Superior temporal gyrus (tissue), 1 donor: ENCODE data around the gene SLC5A11.
"Not testable (repeated sequence)": the region's sequence is repeated elsewhere in the genome, so short reads cannot be mapped to it uniquely, and the experiment has no call there.

ENCODE experiments used
- DNase-seq: peaks from one replicate; pipeline ENCODE4 v3.0.0-alpha.2; 2016; ENCODE audit errors: extremely low spot score

Gene SLC5A11

DNA sequence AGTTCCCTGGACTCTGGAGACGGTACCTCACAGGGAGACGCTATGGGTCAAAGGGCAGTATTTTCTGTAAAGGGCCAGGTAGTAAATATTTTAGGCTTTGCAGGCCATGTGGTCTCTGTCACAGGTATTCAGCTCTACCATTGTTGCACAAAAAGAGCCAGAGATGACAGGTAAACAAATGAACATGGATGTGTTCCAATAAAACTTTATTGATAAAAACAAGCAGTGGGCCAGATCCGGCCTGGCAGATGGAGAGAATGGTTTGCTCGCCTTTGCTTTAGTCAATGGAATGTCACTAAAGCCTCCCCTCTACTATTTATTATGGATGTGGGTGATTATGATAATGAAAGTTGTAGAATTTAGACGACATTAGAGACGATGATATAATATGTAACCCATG is 8.9 kb upstream of the SLC5A11 start:
- no peak for DNase-seq

DNA sequence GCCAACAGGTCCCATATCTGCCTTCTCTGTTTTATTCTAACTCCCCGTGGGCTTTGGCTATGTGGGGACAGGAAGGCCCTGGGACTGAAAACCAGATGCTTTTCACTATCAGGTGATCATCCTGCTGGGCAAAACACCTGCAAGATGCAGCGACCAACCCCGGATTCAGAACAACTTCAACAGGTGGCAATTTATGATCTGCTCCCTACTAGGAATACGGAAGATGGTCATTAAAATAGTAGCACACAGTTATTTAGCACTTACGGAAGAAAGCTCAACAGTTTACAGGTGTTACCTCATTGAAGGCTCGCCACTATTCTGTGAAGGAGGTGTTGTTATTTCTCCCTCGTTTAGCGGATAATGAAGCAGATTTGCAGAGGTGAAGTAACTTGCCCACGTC is 7.8 kb upstream of the SLC5A11 start:
- no peak for DNase-seq

GRCh38 chr16:24838554-24839266 is 7.1 kb upstream of the SLC5A11 start:
- peak; percentile 92 for DNase-seq

- DNase-seq, result no peak
Measured at GRCh38 chr16:24839347-24839972, 6.3 kb upstream of the SLC5A11 start.

GRCh38 chr16:24841291-24841690 is 4.5 kb upstream of the SLC5A11 start:
- no peak for DNase-seq

DNA sequence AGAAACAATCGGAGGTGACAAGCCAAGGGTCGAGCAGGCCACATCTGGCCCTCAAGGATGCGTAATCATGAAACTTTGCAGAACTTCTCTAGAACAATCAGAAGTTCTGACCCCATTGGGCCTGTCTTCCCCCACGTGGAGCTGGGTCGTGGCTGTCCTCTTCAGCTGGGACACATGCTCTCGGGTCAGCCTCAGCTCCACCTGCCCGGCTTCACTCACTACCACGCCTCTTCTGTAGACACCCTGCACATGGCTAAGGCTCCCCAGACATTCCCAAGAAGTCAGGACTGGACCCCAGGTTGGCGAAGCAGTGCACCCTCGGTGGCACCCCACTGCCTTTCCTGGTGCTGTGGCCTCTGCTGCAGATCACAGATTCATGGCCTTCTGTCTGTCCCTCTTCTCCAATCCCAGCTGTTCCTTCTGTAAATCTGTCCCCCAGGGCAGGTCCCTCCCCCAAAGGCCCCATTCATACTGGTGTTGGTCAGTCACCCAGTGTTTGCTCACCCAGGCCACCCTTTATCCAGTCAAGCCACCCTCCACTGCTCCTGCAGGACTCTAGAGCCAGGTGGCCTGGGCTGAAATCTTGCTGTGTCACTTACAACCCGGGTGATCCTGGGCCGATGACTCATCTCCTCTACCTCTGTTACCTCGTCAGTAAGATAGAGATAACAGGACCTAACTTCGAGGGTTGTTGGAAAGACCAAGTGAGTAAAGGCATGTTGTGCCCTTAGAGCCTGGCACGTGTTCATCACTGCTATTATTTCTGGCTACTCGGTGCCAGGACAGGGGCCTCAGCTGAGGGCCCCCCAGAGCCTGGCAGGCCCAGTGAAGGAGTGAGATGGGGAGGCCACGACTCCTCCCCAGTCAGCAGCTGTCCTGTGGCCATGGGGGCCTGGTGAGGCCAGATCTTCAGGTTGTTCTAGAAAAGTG is 1.4 kb upstream of the SLC5A11 start:
- no peak for DNase-seq

GRCh38 chr16:24845031-24845365 is 765 bp upstream of the SLC5A11 start:
- DNase-seq, result not testable (repeated sequence)

- no peak for DNase-seq
Measured at GRCh38 chr16:24846548-24847357, 990 bp downstream of the SLC5A11 start.

DNA sequence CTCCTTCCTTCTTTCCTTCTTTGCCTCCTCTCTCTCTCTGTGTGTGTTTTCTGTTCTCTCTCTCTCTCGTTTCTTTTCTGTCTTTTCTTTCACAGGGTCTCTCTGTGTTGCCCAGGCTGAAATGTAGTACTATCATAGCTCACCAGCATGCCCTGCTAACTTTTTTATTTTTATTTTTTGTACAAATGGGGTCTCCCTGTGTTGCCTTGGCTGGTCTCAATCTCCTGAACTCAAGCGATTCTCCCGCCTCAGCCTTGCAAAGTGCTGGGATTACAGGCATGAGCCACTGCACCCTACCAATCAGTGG is 1.5 kb downstream of the SLC5A11 start:
- no peak for DNase-seq

GRCh38 chr16:24848065-24848464 is 2.3 kb downstream of the SLC5A11 start:
- no peak for DNase-seq

- DNase-seq, result no peak
Measured at GRCh38 chr16:24849641-24850040, 3.9 kb downstream of the SLC5A11 start.

GRCh38 chr16:24850289-24850938 is 4.7 kb downstream of the SLC5A11 start:
- DNase-seq, result no peak

DNA sequence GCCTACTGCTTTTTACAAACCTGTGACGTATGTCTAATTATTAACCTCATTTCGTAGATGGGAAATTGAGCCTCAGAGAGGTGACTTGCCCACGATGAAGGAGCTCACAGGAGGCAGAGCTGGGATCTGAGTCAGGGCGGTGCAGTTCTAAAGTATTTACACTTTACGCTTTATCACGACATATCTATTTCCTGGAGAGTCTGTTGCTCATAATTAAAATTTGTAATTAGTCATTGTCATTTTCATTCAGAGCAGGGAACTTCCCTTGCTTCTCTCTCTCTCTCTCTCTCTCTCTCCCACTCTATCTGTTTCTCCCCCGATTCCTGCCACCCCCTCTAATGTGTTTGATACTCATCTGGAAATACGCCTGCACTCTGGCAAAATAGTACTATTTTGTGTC is 5.9 kb downstream of the SLC5A11 start:
- peak; percentile 53 for DNase-seq

GRCh38 chr16:24852281-24852721 is 6.5 kb downstream of the SLC5A11 start:
- DNase-seq, result peak; percentile 74

DNA sequence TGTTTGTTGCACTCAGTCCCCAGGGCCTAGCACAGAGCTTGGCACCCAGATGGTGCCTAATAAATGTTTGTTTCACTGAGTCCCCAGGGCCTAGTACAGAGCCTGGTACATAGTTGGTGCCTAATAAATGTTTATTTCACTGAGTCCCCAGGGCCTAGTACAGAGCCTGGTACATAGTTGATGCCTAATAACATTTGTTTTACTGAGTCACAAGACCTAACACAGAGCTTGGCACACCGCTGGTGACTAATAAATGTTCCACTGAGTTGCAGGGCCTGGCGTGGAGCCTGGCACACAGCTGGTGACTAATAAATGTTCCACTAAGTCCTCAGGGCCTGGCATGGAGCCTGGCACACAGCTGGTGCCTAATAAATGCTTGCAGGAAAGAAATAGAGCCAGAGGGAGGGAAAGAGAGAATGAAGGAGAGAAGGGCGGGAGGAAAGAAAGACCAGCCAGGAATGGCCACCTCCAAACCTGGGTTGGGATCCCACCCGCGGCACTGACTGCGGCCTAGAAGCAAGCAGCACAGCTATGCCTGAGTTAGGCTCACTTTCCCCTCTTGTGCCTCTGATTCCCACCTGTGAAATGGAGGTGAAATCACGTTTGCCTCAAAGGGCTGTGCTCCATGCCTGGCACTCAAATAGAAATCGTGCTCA is 7.5 kb downstream of the SLC5A11 start:
- DNase-seq, result no peak

- peak; percentile 93 for DNase-seq
Measured at GRCh38 chr16:24853830-24854229, 8.1 kb downstream of the SLC5A11 start.

- no peak for DNase-seq
Measured at GRCh38 chr16:24854607-24855171, 8.9 kb downstream of the SLC5A11 start.

- no peak for DNase-seq
Measured at GRCh38 chr16:24855678-24856077, 9.9 kb downstream of the SLC5A11 start.

DNA sequence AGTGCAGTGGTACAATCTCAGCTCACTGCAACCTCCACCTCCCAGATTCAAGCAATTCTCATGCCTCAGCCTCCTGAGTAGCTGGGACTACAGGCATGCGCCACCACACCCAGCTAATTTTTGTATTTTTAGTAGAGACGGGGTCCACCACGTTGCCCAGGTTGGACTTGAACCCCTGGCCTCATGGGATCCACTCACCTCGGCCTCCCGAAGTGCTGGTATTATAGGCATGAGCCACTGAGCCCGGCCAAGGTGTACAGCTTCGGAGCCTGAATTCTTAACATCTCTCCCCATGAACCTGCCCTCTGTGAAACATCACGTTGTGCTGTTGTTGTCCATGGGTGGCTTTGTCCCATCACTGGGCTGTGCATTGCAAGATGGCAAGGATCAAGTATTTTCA is 11.1 kb downstream of the SLC5A11 start:
- DNase-seq, result not testable (repeated sequence)

DNA sequence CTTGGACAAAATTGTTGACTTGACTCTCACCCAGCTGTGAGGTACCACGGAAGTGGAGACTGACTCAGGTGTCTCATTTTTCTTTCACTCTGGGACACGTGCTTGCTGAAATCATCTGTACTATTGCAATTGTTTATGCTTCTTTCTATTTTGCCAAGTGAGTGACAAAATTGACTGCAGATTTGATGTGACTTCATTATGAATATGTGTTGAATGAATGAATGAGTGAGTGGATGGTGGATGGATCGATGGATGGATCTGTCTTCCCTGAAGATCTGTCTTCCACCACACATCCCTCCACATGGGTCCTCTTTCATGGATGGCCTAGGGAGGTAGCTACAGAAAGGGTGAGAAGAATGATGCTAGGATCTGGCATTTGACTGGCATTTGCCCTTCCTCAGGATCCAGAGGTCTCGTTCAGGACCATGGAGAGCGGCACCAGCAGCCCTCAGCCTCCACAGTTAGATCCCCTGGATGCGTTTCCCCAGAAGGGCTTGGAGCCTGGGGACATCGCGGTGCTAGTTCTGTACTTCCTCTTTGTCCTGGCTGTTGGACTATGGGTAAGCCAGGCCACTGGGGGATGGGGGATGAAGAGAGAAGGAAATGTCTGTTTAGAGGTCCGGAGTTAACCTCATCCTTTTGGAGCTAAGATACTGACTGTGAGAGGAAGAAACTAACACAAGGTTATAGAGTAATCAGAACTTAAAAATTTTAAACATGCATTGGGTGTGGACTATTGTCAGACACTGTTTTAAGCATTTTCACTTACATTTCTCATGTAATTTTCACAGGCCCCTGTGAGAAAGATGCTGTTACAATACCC is 12.7 kb downstream of the SLC5A11 start:
- DNase-seq, result no peak
